OCI-LY1 (cell line): ENCODE results near the gene WDR70.

Experiments used
- CTCF ChIP-seq: fragments of 200-600 bp; sonication (generic), shearing (Covaris generic); IDR thresholded peaks from 2 replicates; pipeline ENCODE4 v1.5.1; 2017; ENCODE audit warnings: mild to moderate bottlenecking, antibody characterized with exemption, low read length, moderate library complexity, mixed read lengths
- EZH2 ChIP-seq: fragments of 200-600 bp; sonication (generic), shearing (Covaris generic); IDR thresholded peaks from 2 replicates; pipeline ENCODE4 v1.8.0; 2017; ENCODE audit warnings: borderline replicate concordance, mixed run types, mild to moderate bottlenecking, antibody characterized with exemption, low read length, moderate library complexity, mixed read lengths

DNA sequence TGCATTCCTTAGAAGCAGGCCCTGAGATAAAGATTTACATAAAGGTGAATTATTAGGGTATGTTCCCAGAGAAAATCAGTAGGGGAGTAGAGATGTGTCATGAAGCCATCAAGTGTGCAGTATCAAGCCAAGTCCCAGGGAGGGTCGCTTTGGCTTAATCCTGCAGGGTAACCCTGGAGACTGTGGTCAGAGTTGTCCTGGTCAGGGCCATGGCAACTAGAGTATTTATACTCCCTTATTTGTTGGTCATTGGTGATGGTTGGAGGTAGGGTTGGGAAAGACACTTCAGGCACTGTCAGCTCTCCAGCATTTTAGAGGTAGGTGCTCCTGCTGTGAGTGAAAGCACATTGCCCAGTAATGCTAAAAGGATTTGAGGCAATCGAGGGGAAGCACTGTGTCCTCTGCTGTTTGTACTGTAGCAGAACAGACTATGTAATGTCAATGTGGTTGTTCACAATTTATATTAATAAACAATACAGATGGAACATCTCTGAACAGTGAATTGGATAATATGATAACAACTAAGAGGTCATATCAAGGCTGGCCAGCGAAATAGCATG lies 351.9 kb downstream of the WDR70 start:
- TF ChIP-seq CTCF (no peak), EZH2 (no peak)
